ENCODE data around the gene DEPDC4. TPM values are rescaled to one million over a fixed set of nuclear protein-coding genes. Genes with fewer than 3 reads are reported as not detected.

DEPDC4 gene
- total and polyA plus RNA-seq, 2 of the 4 experiments (the other 2 are of a cell fraction), result 0.72 to 0.79 TPM

- Histone ChIP-seq H3K27me3 (ENCODE audit: control insufficient read depth, insufficient read depth, low read length) (no peaks in the 10 kb centered on the region), H3K4ac (ENCODE audit: low read depth, low read length) (no peak overlapping the region), H3K56ac (ENCODE audit: extremely low read depth, insufficient read depth, low read length) (no peak overlapping the region), H2BK15ac (ENCODE audit: low read depth, low read length) (no peak overlapping the region), H2BK120ac (ENCODE audit: low read depth, low read length) (no peak overlapping the region), H3K23ac (ENCODE audit: low read depth, low read length) (no peak overlapping the region), H2AK9ac (replicated peaks; ENCODE audit: low read depth, low read length, poor library complexity) (no peak overlapping the region), H2BK5ac (ENCODE audit: low read depth, low read length, poor library complexity, severe bottlenecking) (no peak overlapping the region), H3K27ac (ENCODE audit: insufficient read depth, low read length) (no peak overlapping the region), H3K14ac (replicated peaks; ENCODE audit: low read depth, low read length) (no peak overlapping the region), H4K91ac (ENCODE audit: insufficient read depth, low read depth, low read length) (no peak overlapping the region), H4K8ac (ENCODE audit: low read depth in 2 of 2, low read length in 2 of 2) (no peak overlapping the region), H4K20me1 (ENCODE audit: insufficient read depth, low read length) (0 out of 2 replicates have a peak, but pooled peaks cover 7% of the 10 kb centered on the region), H3K79me1 (ENCODE audit: low read depth in 1 of 2, low read length in 2 of 2) (peaks cover 0 to 15% of the 10 kb centered on the region in 2 experiments; a peak in 3 of 4 replicates), H2BK20ac (ENCODE audit: low read depth, low read length) (no peak overlapping the region), H3K18ac (ENCODE audit: low read depth, low read length) (no peak overlapping the region), H3K4me1 (ENCODE audit: control insufficient read depth, insufficient read depth, low read length) (no peaks in the 10 kb centered on the region), H4K5ac (ENCODE audit: low read depth, low read length) (no peak overlapping the region), H3K4me2 (ENCODE audit: low read depth, low read length) (no peak overlapping the region), H3K9ac (ENCODE audit: low read depth, low read length) (no peak overlapping the region), H3K36me3 (ENCODE audit: control insufficient read depth, insufficient read depth, low read length) (peaks cover 24% of the 10 kb centered on the region), H3K4me3 (ENCODE audit: insufficient read depth, low read depth, low read length) (no peak overlapping the region), H2AFZ (replicated peaks; ENCODE audit: low read length, poor library complexity) (no peak overlapping the region), H3K9me3 (ENCODE audit: control insufficient read depth, insufficient read depth, low read length) (peaks cover 2% of the 10 kb centered on the region; the same call in 1 of the 2 replicates), H3K9me1 (ENCODE audit: insufficient read depth, low read length) (no peaks in the 10 kb centered on the region; the same call in 1 of the 2 replicates), H2AK5ac (ENCODE audit: low read depth, low read length) (no peak overlapping the region)
- ChIA-PET POLR2A (ENCODE audit: unreplicated experiment) (no interaction called here), CTCF (no interaction called here)
- no peak for ATAC-seq (ENCODE audit: low read depth)
- no TSS peak for BruUV-seq (replicated peaks)
- TF ChIP-seq POLR2A (IDR thresholded peaks at IDR 0.05; ENCODE audit: low read depth, low read length) (no peak), RFX5 (IDR thresholded peaks at IDR 0.05; ENCODE audit: low read depth, low read length) (no peak), RCOR1 (IDR thresholded peaks at IDR 0.05; ENCODE audit: insufficient replicate concordance, low read length) (no peak), NFE2L2 (IDR thresholded peaks at IDR 0.05; ENCODE audit: low read depth, low read length) (no peak), CHD1 (IDR thresholded peaks at IDR 0.05; ENCODE audit: low read depth, low read length) (no peak), RAD21 (IDR thresholded peaks at IDR 0.05; ENCODE audit: low read length) (no peak), MAZ (IDR thresholded peaks at IDR 0.05; ENCODE audit: borderline replicate concordance, low read depth, low read length) (no peak), CTCF (conservative IDR thresholded peaks at IDR 0.05; ENCODE audit: low read depth, low read length) (no peak), FOS (IDR thresholded peaks at IDR 0.05; ENCODE audit: low read depth, low read length) (no peak), MAFK (IDR thresholded peaks at IDR 0.05; ENCODE audit: low read depth, low read length) (no peak), MXI1 (IDR thresholded peaks at IDR 0.05; ENCODE audit: borderline replicate concordance, low read depth, low read length) (no peak), BHLHE40 (IDR thresholded peaks at IDR 0.05; ENCODE audit: low read depth, low read length) (no peak), ELK1 (IDR thresholded peaks at IDR 0.05; ENCODE audit: borderline replicate concordance, low read depth, low read length) (no peak), SMC3 (IDR thresholded peaks at IDR 0.05; ENCODE audit: low read depth, low read length) (no peak), USF2 (IDR thresholded peaks at IDR 0.05; ENCODE audit: low read depth, low read length) (no peak), CEBPB (IDR thresholded peaks at IDR 0.05; ENCODE audit: low read depth, low read length) (no peak)
- in situ Hi-C loops (cut with MboI; ENCODE audit: low sequenced_read_pairs), result no loop called here
- WGBS, 2 experiments (ENCODE audit: extremely low coverage in 2 of 2, insufficient read length in 1 of 2), result no CpG with 5 or more reads among the region's 4 CpGs
- dilution Hi-C loops (cut with HindIII; ENCODE audit: low sequenced_read_pairs, unreplicated experiment), result no loop called here
- no peak for DNase-seq
- intact Hi-C loops (cut with micrococcal nuclease), result no loop called here
Observed at GRCh38 chr12:100303831-100304230, 37.0 kb upstream of the DEPDC4 start.

All from IMR-90 (cell line).